ENCODE results near the gene CACNB4.
A peak's percentile ranks its signal among the peaks of the same experiment; 100 is the strongest.
"Not testable (repeated sequence)": the region's sequence is repeated elsewhere in the genome, so short reads cannot be mapped to it uniquely, and the experiment has no call there.

The CACNB4 gene

GRCh38 chr2:151973901-151974199, 125.0 kb downstream of the CACNB4 start:
- peak; percentile 73 for DNase-seq

GRCh38 chr2:151973013-151973900, 125.6 kb downstream of the CACNB4 start:
- peak; percentile 48 for DNase-seq

DNA sequence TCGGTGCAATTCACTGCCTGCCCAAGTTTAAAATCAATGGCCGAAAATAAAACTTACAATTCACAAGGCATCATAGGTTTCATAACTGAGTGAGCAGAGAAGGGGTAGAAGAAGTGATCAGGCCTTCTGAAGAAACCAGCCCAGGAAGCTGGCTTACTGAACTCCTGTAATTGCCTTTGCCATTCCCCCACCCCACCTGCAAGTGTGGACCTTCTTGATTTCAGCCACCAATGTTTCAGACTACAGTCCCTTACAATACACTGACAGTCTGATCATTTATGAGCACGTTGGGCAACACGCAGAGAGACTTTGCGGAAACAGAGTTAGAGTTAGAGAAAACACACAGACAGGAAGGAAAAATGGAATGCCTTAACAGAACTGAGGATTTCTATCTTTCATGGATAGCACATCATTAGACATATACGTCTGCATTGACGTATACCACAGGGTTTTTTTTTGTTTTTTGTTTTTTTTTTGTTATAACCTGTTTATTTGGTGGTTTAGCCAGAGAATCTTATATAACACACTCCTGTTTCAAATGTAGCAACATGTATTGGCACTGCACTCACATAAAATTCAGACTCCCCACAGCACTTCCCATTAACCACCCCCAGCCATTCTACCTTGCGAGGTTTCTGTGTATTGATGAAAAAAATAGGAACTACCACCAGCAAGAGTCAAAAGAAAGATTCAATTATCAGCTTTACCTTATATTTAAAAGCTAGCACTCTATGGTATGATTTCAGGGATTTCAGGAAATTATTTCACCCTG, 126.4 kb downstream of the CACNB4 start:
- DNase-seq = no peak

DNA sequence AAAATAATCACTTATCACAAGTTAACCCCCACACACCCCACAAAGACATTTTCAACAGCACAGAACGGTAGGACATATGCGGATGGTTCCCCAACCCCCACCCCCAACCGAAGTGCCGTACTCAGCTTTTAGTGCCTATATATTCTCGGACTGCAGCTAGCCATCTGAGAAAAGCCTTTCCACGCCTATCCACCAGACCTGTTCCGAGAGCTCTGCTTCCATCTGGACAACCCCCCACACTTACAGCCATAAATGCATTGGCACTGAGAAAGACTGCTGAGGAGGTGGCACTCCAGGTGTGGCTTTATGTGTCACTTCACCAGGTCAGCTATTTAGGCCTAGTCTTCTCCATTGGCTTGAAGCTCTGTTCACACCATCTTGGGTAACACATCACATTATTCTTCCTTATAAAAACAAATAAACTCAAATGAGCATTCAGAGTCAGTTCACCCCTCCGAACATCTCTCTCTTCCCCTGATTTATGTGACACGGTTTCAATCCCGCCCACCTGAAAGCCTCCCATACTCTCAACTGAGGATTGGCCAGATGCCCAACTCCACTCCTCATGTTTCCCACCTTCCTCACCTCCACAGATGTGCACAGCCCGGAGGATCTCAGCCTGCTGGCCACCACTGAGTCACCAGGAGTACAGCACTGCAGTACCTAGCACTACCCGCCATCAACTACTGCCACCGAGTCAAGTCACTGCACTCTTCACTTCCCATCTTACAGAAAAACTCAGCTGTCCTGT, 127.4 kb downstream of the CACNB4 start:
- DNase-seq = no peak

DNA sequence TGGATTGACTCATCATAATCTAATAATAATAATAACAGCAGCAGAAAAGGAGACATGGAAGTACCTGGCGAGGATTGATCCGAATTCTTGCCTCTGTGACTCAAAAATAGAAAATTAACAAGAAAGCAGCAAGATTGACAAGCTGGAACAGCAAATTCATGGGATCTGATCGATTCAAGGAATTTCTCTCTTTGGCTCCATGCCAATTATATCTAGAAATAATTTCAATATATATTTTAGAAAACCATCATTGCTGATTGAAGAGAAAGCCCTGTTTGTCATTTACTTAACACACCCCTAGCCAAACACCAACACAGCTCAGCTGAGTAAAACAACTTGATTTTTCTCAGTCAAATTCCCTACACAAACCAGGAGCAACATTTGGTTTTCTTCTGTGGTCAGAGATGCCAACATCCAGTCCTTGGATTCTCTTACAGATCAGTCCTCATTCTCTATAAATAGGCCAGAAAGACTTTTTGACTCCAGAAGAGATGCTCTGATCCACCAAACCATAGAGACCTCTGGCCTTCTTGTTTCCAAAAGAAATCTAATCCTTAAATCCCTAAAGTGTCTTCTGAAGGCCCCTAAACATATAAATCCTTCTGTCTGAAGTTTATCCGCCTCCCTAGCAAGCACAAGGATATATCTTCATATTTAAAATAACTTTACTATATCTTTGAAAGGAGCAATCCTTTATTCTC, 129.9 kb downstream of the CACNB4 start:
- DNase-seq = no peak

- DNase-seq = no peak
Observed at GRCh38 chr2:151967829-151968722, 130.8 kb downstream of the CACNB4 start.

GRCh38 chr2:151965884-151966283, 133.0 kb downstream of the CACNB4 start:
- no peak for DNase-seq

GRCh38 chr2:151961558-151961957, 137.3 kb downstream of the CACNB4 start:
- DNase-seq = no peak

GRCh38 chr2:151959238-151959637, 139.6 kb downstream of the CACNB4 start:
- no peak for DNase-seq

- no peak for DNase-seq
Observed at GRCh38 chr2:151953467-151953866, 145.4 kb downstream of the CACNB4 start.

DNA sequence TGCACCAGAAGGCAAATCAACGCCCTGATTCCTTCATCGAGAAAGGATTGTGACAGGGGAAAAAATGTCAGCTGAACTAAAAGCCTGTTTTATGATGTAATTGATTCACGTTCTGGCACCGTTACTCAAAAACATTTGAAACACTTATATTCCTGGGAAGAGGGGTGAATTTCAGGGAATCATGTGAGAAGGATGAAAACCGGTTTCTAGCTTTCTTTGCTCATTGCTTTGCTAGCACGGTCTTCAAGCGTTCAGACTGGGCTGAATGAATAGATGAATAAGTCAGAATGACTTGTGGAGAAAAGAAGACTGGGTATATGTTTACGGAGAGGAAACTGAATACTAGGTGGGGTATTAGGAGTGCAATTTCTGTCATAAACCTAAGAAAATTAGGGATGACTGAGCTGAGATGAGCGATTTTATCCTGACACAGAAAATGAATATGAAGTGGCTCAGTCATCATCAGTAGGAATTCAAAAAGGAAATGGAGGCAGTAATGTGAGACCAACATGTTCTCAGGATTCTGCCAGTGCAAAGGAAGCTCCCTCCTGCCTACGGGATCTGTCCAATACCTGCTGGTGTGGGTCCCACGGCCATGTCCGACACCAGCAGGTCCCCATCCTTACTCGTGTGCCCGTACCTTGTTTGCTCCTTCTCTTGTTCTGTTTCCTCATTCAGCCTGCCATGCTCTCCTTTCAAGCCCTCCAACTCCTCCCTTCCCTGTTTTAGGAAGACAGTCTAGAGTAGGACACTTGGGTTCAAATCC, 146.0 kb downstream of the CACNB4 start:
- no peak for DNase-seq

DNA sequence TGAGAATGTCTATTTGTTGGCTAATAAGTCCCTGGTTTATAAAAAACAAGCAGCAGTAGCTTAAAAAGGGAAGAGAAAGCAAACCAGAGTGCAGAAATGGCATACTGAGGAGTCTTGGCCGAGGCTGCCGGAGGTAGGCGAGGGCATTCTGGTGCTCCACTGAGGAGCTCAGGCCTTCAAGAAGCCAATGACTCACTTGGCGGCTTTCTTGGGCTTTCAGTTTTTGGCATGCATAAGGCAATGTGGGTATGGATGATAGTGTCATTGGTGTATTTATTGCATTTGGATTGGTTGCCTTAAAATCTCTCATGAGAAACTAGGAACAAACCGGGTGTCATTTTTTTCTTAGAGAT, 151.1 kb downstream of the CACNB4 start:
- no peak for DNase-seq

DNA sequence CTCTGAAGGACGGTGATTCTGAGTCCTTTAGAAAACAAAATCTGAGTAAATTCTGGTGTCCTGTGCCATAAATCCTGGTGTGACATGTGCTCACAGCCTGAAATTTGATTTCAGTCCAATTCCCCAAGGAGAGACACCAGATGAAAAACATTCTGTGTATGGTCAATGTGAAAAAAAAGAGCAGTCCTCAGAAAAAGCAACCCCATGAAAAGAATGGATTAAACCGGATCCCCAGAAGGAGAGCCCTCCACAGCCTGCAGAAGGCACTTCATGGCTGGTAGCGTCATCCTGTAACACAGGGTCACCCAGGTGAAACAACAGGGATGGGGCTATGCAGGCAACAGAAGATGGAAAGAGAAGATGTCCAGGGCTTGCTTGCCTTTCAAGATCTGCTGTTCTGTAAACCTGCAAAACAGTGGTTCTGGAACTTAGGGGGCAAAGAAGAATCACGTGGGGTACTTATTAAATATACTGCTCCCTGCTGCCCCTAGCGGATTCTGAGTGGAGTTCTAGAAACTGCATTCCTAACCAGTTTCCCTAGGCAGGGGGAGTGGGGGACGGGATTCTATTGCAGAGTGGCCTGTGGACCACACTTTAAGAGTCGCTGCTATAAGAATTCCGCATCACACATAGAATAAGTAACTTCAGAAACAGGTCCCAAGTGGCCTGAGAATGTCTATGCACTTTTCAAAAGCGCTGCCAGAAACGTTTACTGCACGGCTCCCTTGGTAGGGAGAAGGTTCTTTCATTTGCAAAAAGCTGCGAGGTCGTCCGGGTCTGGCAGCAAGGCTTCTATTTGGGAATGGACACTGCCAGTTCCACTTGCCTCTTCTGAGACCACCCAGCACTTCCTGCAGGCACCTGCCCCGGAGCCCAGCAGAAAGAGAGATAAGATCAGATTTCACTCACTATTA, 151.7 kb downstream of the CACNB4 start:
- DNase-seq = peak; percentile 68

GRCh38 chr2:151946250-151946884, 152.5 kb downstream of the CACNB4 start:
- DNase-seq = no peak

- no peak for DNase-seq
Observed at GRCh38 chr2:151945602-151946001, 153.2 kb downstream of the CACNB4 start.

- DNase-seq = no peak
Observed at GRCh38 chr2:151945186-151945585, 153.7 kb downstream of the CACNB4 start.

- DNase-seq = no peak
Observed at GRCh38 chr2:151943461-151943860, 155.4 kb downstream of the CACNB4 start.

DNA sequence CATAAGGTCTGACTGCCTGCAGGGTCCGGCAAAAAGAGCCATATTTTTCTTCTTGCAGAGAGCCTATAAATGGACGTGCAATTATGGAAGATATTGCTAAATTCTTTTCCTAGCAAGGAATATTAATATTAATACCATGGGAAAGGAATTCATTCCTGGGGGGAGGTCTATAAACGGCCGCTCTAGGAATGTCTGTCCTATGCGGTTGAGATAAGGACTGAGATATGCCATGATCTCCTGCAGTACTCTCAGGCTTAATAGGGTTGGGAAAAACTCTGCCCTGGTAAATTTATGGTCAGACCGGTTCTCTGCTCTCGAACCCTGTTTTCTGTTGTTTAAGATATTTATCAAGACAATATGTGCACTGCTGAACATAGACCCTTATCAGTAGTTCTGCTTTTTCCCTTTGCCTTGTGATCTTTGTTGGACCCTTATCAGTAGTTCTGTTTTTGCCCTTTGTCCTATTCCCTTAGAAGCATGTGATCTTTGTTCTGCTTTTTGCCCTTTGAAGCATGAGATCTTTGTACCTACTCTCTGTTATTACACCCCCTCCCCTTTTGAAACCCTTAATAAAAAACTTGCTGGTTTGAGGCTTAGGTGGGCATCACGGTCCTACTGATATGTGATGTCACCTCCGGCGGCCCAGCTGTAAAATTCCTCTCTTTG, 156.2 kb downstream of the CACNB4 start:
- DNase-seq = not testable (repeated sequence)

- no peak for DNase-seq
Observed at GRCh38 chr2:151937966-151938365, 160.9 kb downstream of the CACNB4 start.
